NCI-H2029 (cell line): ENCODE measurements around the gene MYB.
"Not testable (repeated sequence)": the region's sequence is repeated elsewhere in the genome, so short reads cannot be mapped to it uniquely, and the experiment has no call there.

Source experiments
- DNase-seq: peaks from one replicate; lab custom pipeline; 2025; lab: John Stamatoyannopoulos, UW

The MYB gene

GRCh38 chr6:135180542-135181332 lies at the start of gene MYB:
MYB (plus strand) TSS chr6:135181308; CDS start chr6:135181514, 206 bp downstream.
- peak; percentile 27 for DNase-seq

GRCh38 chr6:135132776-135133175 lies 48.3 kb upstream of the MYB start:
- no peak for DNase-seq

- no peak for DNase-seq
Observed at GRCh38 chr6:135135835-135136234, 45.3 kb upstream of the MYB start.

- no peak for DNase-seq
Observed at GRCh38 chr6:135137826-135138225, 43.3 kb upstream of the MYB start.

- DNase-seq, result no peak
Observed at GRCh38 chr6:135141182-135141581, 39.9 kb upstream of the MYB start.

GRCh38 chr6:135141728-135142127 lies 39.4 kb upstream of the MYB start:
- DNase-seq, result no peak

- not testable (repeated sequence) for DNase-seq
Observed at GRCh38 chr6:135142232-135142631, 38.9 kb upstream of the MYB start.

GRCh38 chr6:135144673-135145062 lies 36.4 kb upstream of the MYB start:
- DNase-seq, result no peak

GRCh38 chr6:135145063-135145800 lies 35.9 kb upstream of the MYB start:
- no peak for DNase-seq

- DNase-seq, result no peak
Observed at GRCh38 chr6:135146162-135146934, 34.8 kb upstream of the MYB start.

- no peak for DNase-seq
Observed at GRCh38 chr6:135147637-135148592, 33.2 kb upstream of the MYB start.

- no peak for DNase-seq
Observed at GRCh38 chr6:135148889-135149288, 32.2 kb upstream of the MYB start.

- no peak for DNase-seq
Observed at GRCh38 chr6:135149376-135149775, 31.7 kb upstream of the MYB start.

- not testable (repeated sequence) for DNase-seq
Observed at GRCh38 chr6:135150481-135150880, 30.6 kb upstream of the MYB start.

- not testable (repeated sequence) for DNase-seq
Observed at GRCh38 chr6:135154125-135154524, 27.0 kb upstream of the MYB start.

GRCh38 chr6:135158397-135158796 lies 22.7 kb upstream of the MYB start:
- no peak for DNase-seq

GRCh38 chr6:135159531-135159930 lies 21.6 kb upstream of the MYB start:
- DNase-seq, result no peak

GRCh38 chr6:135161411-135162395 lies 19.4 kb upstream of the MYB start:
- DNase-seq, result no peak

- DNase-seq, result no peak
Observed at GRCh38 chr6:135162678-135163439, 18.2 kb upstream of the MYB start.

GRCh38 chr6:135163440-135163738 lies 17.7 kb upstream of the MYB start:
- no peak for DNase-seq
